GM12872 (cell line): ENCODE data around the gene KCTD7.

ENCODE experiments used
- CTCF ChIP-seq: IDR thresholded peaks from 3 replicates; pipeline ENCODE4 v1.5.1; 2011; ENCODE audit warnings: low read depth, mild to moderate bottlenecking, low read length, moderate library complexity; ENCODE audit not compliant: insufficient read depth

Gene KCTD7

GRCh38 chr7:66664590-66665293 lies 36.1 kb downstream of the KCTD7 start:
- TF ChIP-seq CTCF = no peak

GRCh38 chr7:66666313-66666952 lies 37.8 kb downstream of the KCTD7 start:
- no peak for TF ChIP-seq CTCF

- TF ChIP-seq CTCF = no peak
Observed at GRCh38 chr7:66667023-66667728, 38.5 kb downstream of the KCTD7 start.

GRCh38 chr7:66668112-66668511 lies 39.4 kb downstream of the KCTD7 start:
- no peak for TF ChIP-seq CTCF

GRCh38 chr7:66668677-66669076 lies 40.0 kb downstream of the KCTD7 start:
- TF ChIP-seq CTCF = no peak

GRCh38 chr7:66669088-66669487 lies 40.4 kb downstream of the KCTD7 start:
- no peak for TF ChIP-seq CTCF

- no peak for TF ChIP-seq CTCF
Observed at GRCh38 chr7:66669496-66669895, 40.8 kb downstream of the KCTD7 start.
